ENCODE data around the gene KLC1. TPM values are rescaled to one million over a fixed set of nuclear protein-coding genes. Genes with fewer than 3 reads are reported as not detected.

KLC1 gene
- total and polyA plus RNA-seq, 2 of the 8 experiments (the other 6 are each of a cell fraction or from before 2014, with no cell fraction given) = 84.6 to 134 TPM

GRCh38 chr14:103651585-103651984, 22.6 kb downstream of the KLC1 start:
- POLR2A ChIA-PET (ENCODE audit: partially characterized antibody) = interaction anchor here (1.4 kb wide), 1 partner anchor 61 kb away, joined by 3 read pairs; no protein-coding TSS in a partner anchor

More at GRCh38 chr14:103651585-103651984, 22.6 kb downstream of the KLC1 start:
- no peaks in the 10 kb centered on the region; a peak in 1 of 7 replicates for H3K4me1 ChIP-seq (replicated peaks in 1 of 4; ENCODE audit: control insufficient read depth in 3 of 4, insufficient read depth in 4 of 4, low read length in 3 of 4)
- H4K8ac ChIP-seq (ENCODE audit: extremely low read depth, insufficient read depth, low read length) = no peak overlapping the region
- H2BK5ac ChIP-seq (ENCODE audit: low read depth, low read length) = no peak overlapping the region
- H3K23me2 ChIP-seq (ENCODE audit: low read depth, low read length) = no peaks in the 10 kb centered on the region
- no peak overlapping the region for H2AK5ac ChIP-seq (ENCODE audit: low read depth, low read length)
- H2BK15ac ChIP-seq (ENCODE audit: low read length) = no peak overlapping the region
- FAIRE-seq = no peak
- no peak overlapping the region for H3K14ac ChIP-seq (ENCODE audit: insufficient read length)
- no peak overlapping the region for H3K4me3 ChIP-seq (ENCODE audit: extremely low read depth in 1 of 4, insufficient read depth in 2 of 4, low read depth in 3 of 4, low read length in 4 of 4)
- no peak overlapping the region for H3K23ac ChIP-seq (ENCODE audit: insufficient read length)
- H2BK20ac ChIP-seq (ENCODE audit: low read length) = no peak overlapping the region
- no peaks in the 10 kb centered on the region for H3K9me3 ChIP-seq (ENCODE audit: insufficient read depth in 2 of 2, low read depth in 1 of 2, low read length in 1 of 2)
- H3K56ac ChIP-seq (replicated peaks; ENCODE audit: insufficient read length, low read depth, low read length) = no peak overlapping the region
- peaks cover 13% of the 10 kb centered on the region; the same call in 1 of the 2 replicates for H3K79me1 ChIP-seq (ENCODE audit: low read depth, low read length)
- peaks cover 4 to 22% of the 10 kb centered on the region in 2 experiments for H4K20me1 ChIP-seq (replicated peaks in 1 of 2; ENCODE audit: control insufficient read depth in 1 of 2, insufficient read depth in 2 of 2, low read length in 2 of 2)
- H2AFZ ChIP-seq (ENCODE audit: low read length) = no peak overlapping the region
- TF ChIP-seq RAD21 (IDR thresholded peaks at IDR 0.05 in 1 of 2, conservative IDR thresholded peaks at IDR 0.05 in 1 of 2; ENCODE audit: low read depth in 2 of 2, low read length in 2 of 2) = 0 out of 4 replicates have a peak, but pooled peaks have one; percentile 1 to 18
- peak in 2 of 3 experiments; percentile 27 to 33; a peak in 2 of 4 replicates for TF ChIP-seq CTCF (IDR thresholded peaks at IDR 0.05; ENCODE audit: control extremely low read depth in 1 of 3, insufficient read depth in 1 of 3, low read depth in 1 of 3, low read length in 3 of 3)
- TF ChIP-seq SP4 (IDR thresholded peaks at IDR 0.05; ENCODE audit: low read length) = no peak
- H2BK12ac ChIP-seq (ENCODE audit: low read depth, low read length) = no peak overlapping the region
- H3K4ac ChIP-seq (replicated peaks; ENCODE audit: insufficient read length, low read depth, low read length) = no peak overlapping the region
- no peak overlapping the region for H2BK120ac ChIP-seq (replicated peaks; ENCODE audit: low read depth, low read length)
- 91% methylated on average over 7 of the region's 7 CpGs; no CpG with 5 or more reads in 1 of the 2 experiments for WGBS, 2 experiments (ENCODE audit: extremely low coverage in 1 of 2, insufficient coverage in 1 of 2, insufficient read length in 1 of 2, insufficient replicate concordance in 2 of 2, low coverage in 1 of 2, low lambda C conversion rate in 2 of 2, missing lambda C conversion rate in 1 of 2)
- H4K5ac ChIP-seq (ENCODE audit: insufficient read length, low read depth, low read length) = no peak overlapping the region
- H3K18ac ChIP-seq (ENCODE audit: extremely low read depth, low read length) = no peak overlapping the region
- no peak overlapping the region for H4K91ac ChIP-seq (replicated peaks; ENCODE audit: insufficient read length, low read length)
- H3K79me2 ChIP-seq (ENCODE audit: control insufficient read depth in 1 of 2, insufficient read depth in 2 of 2, low read length in 2 of 2) = peaks cover 3 to 47% of the 10 kb centered on the region in 2 experiments; a peak in 3 of 4 replicates
- H3K27me3 ChIP-seq (replicated peaks in 1 of 4; ENCODE audit: control insufficient read depth in 3 of 4, extremely low read depth in 1 of 4, insufficient read depth in 3 of 4, low read length in 3 of 4) = no peaks in the 10 kb centered on the region
- CTCF ChIA-PET (ENCODE audit: partially characterized antibody) = interaction anchor here (0.6 to 1.3 kb wide), 6 partner anchors 11 to 147 kb away, joined by 3 to 4 read pairs (median 3); no protein-coding TSS in a partner anchor
- H3K9ac ChIP-seq (replicated peaks in 1 of 4; ENCODE audit: extremely low read depth in 1 of 4, low read depth in 3 of 4, low read length in 3 of 4) = no peak overlapping the region
- H3K27ac ChIP-seq (ENCODE audit: low read depth, low read length) = no peak overlapping the region
- no peak overlapping the region for H3K4me2 ChIP-seq (ENCODE audit: insufficient read depth in 1 of 2, low read depth in 2 of 2, low read length in 2 of 2)
- H3K36me3 ChIP-seq (ENCODE audit: control insufficient read depth in 2 of 4, insufficient read depth in 4 of 4, low read length in 3 of 4) = peaks cover 8 to 27% (median 17%) of the 10 kb centered on the region in 4 experiments
- DNase-seq (ENCODE audit: low read depth in 1 of 2, low spot score in 2 of 2) = no peak
